HepG2 (cell line): ENCODE results near the gene TFB1M. TPM values are rescaled to one million over a fixed set of nuclear protein-coding genes. Genes with fewer than 3 reads are reported as not detected.

Experiments used
- ATAC-seq: fragments of 200-7000 bp; cut with Tn5 transposase; 3 replicates; pipeline ENCODE4 v1.9.1; 2020; ENCODE audit warnings: mild to moderate bottlenecking, moderate library complexity
- BruUV-seq: library from RNA; stranded (reverse); fragments of 400-500 nt; replicated peaks from 2 replicates; lab custom pipeline; 2021; lab: Mats Ljungman, UMichigan
- CTCF ChIA-PET: fragments of 300-600 bp; formaldehyde crosslinking; extraction: SDS; loops from one replicate; lab custom pipeline; 2021; ENCODE audit warnings: low total read pairs, inconsistent platforms, low intra/inter-chr PET ratio; lab: Yijun Ruan, JAX
- POLR2A ChIA-PET: fragments of 350-600 bp; sonication (Branson Sonifier 250); formaldehyde crosslinking; loops from one replicate; lab custom pipeline; 2020; ENCODE audit warnings: antibody characterized with exemption, inconsistent platforms; lab: Yijun Ruan, JAX
- DNase-seq: peaks from one replicate; pipeline ENCODE4 v3.0.0-alpha.2; 2015; ENCODE audit warnings: low spot score
- FAIRE-seq: peaks from 3 replicates; lab custom pipeline; 2011; peaks lifted over from hg19 to GRCh38; lab: Jason Lieb, UNC
- H2AFZ ChIP-seq: one replicate; pipeline ENCODE4 v1.6.1; 2011; ENCODE audit warnings: low read length, inconsistent platforms
- H3K27ac ChIP-seq: fragments of 300-600 bp; 3 replicates; pipeline ENCODE4 v1.8.0; 2011; ENCODE audit warnings: mixed run types, mild to moderate bottlenecking, mixed read lengths, low read length, inconsistent platforms; ENCODE audit not compliant: insufficient read depth; ENCODE audit errors: extremely low read length
- H3K27me3 ChIP-seq, 2 experiments: fragments of 200-600 bp in 1 of 2; 2 replicates in 1 of 2; 3 replicates in 1 of 2; pipeline versions ENCODE4 v1.6.0 to v1.8.0; 2011; ENCODE audit warnings: low read length in 2 of 2, mild to moderate bottlenecking in 2 of 2, moderate library complexity in 2 of 2, inconsistent platforms in 1 of 2; ENCODE audit not compliant: insufficient read depth in 2 of 2, control insufficient read depth in 1 of 2
- H3K36me3 ChIP-seq, 2 experiments: fragments of 200-600 bp in 1 of 2; replicated peaks in 1 of 2; 2 replicates in 1 of 2; 3 replicates in 1 of 2; pipeline versions ENCODE4 v1.5.1 to v1.8.0; 2011; ENCODE audit warnings: low read length in 2 of 2, inconsistent platforms in 1 of 2; ENCODE audit not compliant: insufficient read depth in 2 of 2, control insufficient read depth in 1 of 2
- H3K4me1 ChIP-seq: 2 replicates; pipeline ENCODE4 v1.5.1; 2012; ENCODE audit warnings: low read length, inconsistent platforms; ENCODE audit not compliant: insufficient read depth
- H3K4me2 ChIP-seq: 2 replicates; pipeline ENCODE4 v1.6.0; 2011; ENCODE audit warnings: low read depth, low read length, inconsistent platforms
- H3K4me3 ChIP-seq, 3 experiments: fragments of 200-600 bp in 1 of 3; sonication (generic), shearing (Covaris generic) in 1 of 3; replicated peaks in 1 of 3; 2 replicates each; pipeline ENCODE4 v1.5.1; 2011 to 2016; ENCODE audit warnings: low read length in 3 of 3, inconsistent platforms in 2 of 3, low read depth in 2 of 3, mild to moderate bottlenecking in 2 of 3, control low read depth in 1 of 3, mixed read lengths in 1 of 3; ENCODE audit not compliant: insufficient read depth in 1 of 3
- H3K79me2 ChIP-seq: one replicate; pipeline ENCODE4 v1.6.1; 2011; ENCODE audit warnings: low read length, inconsistent platforms; ENCODE audit not compliant: insufficient read depth
- H3K9ac ChIP-seq: 2 replicates; pipeline ENCODE4 v1.6.0; 2011; ENCODE audit warnings: mild to moderate bottlenecking, low read depth, low read length, inconsistent platforms; ENCODE audit not compliant: insufficient read depth
- H3K9me3 ChIP-seq: 2 replicates; pipeline ENCODE4 v1.5.1; 2012; ENCODE audit warnings: mild to moderate bottlenecking, low read length
- H4K20me1 ChIP-seq: 2 replicates; pipeline ENCODE4 v1.6.0; 2011; ENCODE audit warnings: inconsistent platforms, mild to moderate bottlenecking, low read length, moderate library complexity; ENCODE audit not compliant: insufficient read depth
- ATF5 ChIP-seq: sonication (generic); formaldehyde crosslinking; IDR thresholded peaks from 2 replicates; pipeline ENCODE4 v1.4.0; 2020; ENCODE audit warnings: mild to moderate bottlenecking, low read depth, missing genetic modification reagents
- BHLHE40 ChIP-seq: IDR thresholded peaks from 2 replicates; pipeline ENCODE4 v1.6.1; 2011; ENCODE audit warnings: low read length, improper control_type of control experiment
- CEBPB ChIP-seq: IDR thresholded peaks from 2 replicates; pipeline ENCODE4 v1.6.1; 2011; ENCODE audit warnings: low read depth, low read length, improper control_type of control experiment, borderline replicate concordance
- FOSL2 ChIP-seq: sonication (generic); formaldehyde crosslinking; IDR thresholded peaks from 2 replicates; pipeline ENCODE4 v1.4.0; 2020; ENCODE audit warnings: missing genetic modification reagents
- FOXA1 ChIP-seq, 2 experiments: fragments of 450-650 bp in 1 of 2; sonication (generic) in 1 of 2; formaldehyde crosslinking in 1 of 2; IDR thresholded peaks; 2 replicates each; pipeline versions ENCODE4 v1.4.0 to v1.6.1; 2016 to 2020; ENCODE audit warnings: missing genetic modification reagents in 1 of 2
- MAFF ChIP-seq: IDR thresholded peaks from 2 replicates; pipeline ENCODE4 v1.6.1; 2011; ENCODE audit warnings: low read depth, low read length, improper control_type of control experiment
- RARA ChIP-seq: IDR thresholded peaks from 2 replicates; pipeline ENCODE4 v1.6.1; 2016; ENCODE audit warnings: missing genetic modification reagents, missing compliant biosample characterization
- SAP130 ChIP-seq: IDR thresholded peaks from 2 replicates; pipeline ENCODE4 v1.6.1; 2016; ENCODE audit warnings: low read depth
- TOPORS ChIP-seq: sonication (generic); formaldehyde crosslinking; IDR thresholded peaks from 2 replicates; pipeline ENCODE4 v1.8.0; 2023; ENCODE audit warnings: mild to moderate bottlenecking, missing genetic modification reagents
- WIZ ChIP-seq: sonication (generic); formaldehyde crosslinking; IDR thresholded peaks from 2 replicates; pipeline ENCODE4 v1.5.1; 2020; ENCODE audit warnings: mild to moderate bottlenecking, missing genetic modification reagents
- ZMYM4 ChIP-seq: sonication (generic); formaldehyde crosslinking; IDR thresholded peaks from 2 replicates; pipeline ENCODE4 v1.8.1; 2023; ENCODE audit warnings: mild to moderate bottlenecking, missing genetic modification reagents
- WGBS: methylation state at CpG from one replicate; pipeline ENCODE4 v1.1.6; 2017; ENCODE audit warnings: low lambda C conversion rate; 5-methylcytosine and 5-hydroxymethylcytosine counted together
- in situ Hi-C: cut with HindIII; loops from 2 replicates; pipeline ENCODE4 v1.10.0; 2017; ENCODE audit warnings: low pct_unique_long_range_greater_than_20kb; ENCODE audit not compliant: extremely low pct_ligation_motif_present
- intact Hi-C: fragments of 100-400 bp; cut with micrococcal nuclease; formaldehyde crosslinking; loops from one replicate; pipeline ENCODE4 v1.10.0; 2022; ENCODE audit not compliant: unreplicated experiment
- polyA plus RNA-seq, 8 experiments: library from polyadenylated mRNA; depleted of rRNA in 3 of 8; stranded (reverse) in 7 of 8; unstranded in 1 of 8; fragments of >200 nt; fragmentation: Illumina TruSeq in 4 of 8; extraction: Trizol in 4 of 8; gene quantifications; 2 replicates each; pipeline versions ENCODE4 v1.2.1 to v1.2.3, GENCODE V29; 2011 to 2016; ENCODE audit warnings: low read depth in 4 of 8, missing spikeins in 1 of 8, mixed read lengths in 1 of 8; ENCODE audit not compliant: insufficient read depth in 1 of 8
- total RNA-seq, 5 experiments: library from RNA; depleted of rRNA; stranded (reverse); fragments of >200 nt; fragmentation: Illumina TruSeq; extraction: Trizol; gene quantifications; 2 replicates each; pipeline ENCODE4 v1.2.3, GENCODE V29; 2016; ENCODE audit warnings: low read depth in 1 of 5
- TF ChIP-seq, protein P1 (sequence below): IDR thresholded peaks from 2 replicates; pipeline ENCODE4 v1.4.0; 2020; ENCODE audit warnings: mild to moderate bottlenecking, missing genetic modification reagents
- TF ChIP-seq, protein P2 (sequence below): sonication (generic); formaldehyde crosslinking; IDR thresholded peaks from 2 replicates; pipeline ENCODE4 v1.8.1; 2023; ENCODE audit warnings: mild to moderate bottlenecking, moderate library complexity, missing genetic modification reagents

Gene TFB1M
- total and polyA plus RNA-seq, 2 of the 13 experiments (the other 11 are each of a cell fraction or from before 2014, with no cell fraction given) = 91.4 to 122 TPM

DNA sequence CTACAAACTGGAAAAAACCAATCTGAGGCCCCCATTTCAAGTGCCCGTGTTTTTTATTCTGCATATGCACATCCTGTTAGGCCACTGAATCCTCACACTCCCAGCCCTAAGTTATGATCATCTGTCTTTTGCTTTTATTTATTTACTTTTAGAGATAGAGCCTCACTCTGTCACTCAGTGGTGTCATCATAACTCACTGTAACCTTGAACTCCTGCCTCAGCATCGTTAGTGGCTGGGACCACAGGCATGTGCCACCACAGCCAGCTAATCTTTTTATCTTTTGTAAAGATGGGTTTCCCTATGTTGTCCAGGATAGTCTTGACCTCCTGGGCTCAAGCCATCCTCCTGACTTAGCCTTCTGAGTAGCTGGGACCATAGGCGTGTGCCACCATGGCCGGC lies 80.1 kb downstream of the TFB1M start:
- Histone ChIP-seq H3K4me2 (no peak overlapping the region), H3K4me3 (no peak overlapping the region), H3K27me3 (no peaks in the 10 kb centered on the region), H3K79me2 (no peaks in the 10 kb centered on the region), H4K20me1 (no peaks in the 10 kb centered on the region), H3K36me3 (no peaks in the 10 kb centered on the region), H3K9ac (no peak overlapping the region), H3K4me1 (0 out of 2 replicates have a peak, but pooled peaks cover 5% of the 10 kb centered on the region), H3K27ac (no peak overlapping the region), H3K9me3 (peaks cover 7% of the 10 kb centered on the region; the same call in 1 of the 2 replicates), H2AFZ (no peak overlapping the region)
- peak; percentile 46; the same call in 2 of the 3 replicates for ATAC-seq
- ChIA-PET CTCF (no interaction called here), POLR2A (interaction anchor here (1.2 kb wide), 1 partner anchor 12 kb away, joined by 7 read pairs; no protein-coding TSS in a partner anchor)
- no TSS peak for BruUV-seq
- DNase-seq = peak; percentile 53
- no peak for FAIRE-seq
- WGBS = 64% methylated on average over 3 of the region's 4 CpGs
- TF ChIP-seq FOSL2 = peak; percentile 41; the same call in 1 of the 2 replicates
- TF ChIP-seq BHLHE40 = 0 out of 2 replicates have a peak, but pooled peaks have one; percentile 17
- no peak for TF ChIP-seq WIZ (CRISPR knock-in tag)
- TF ChIP-seq ZMYM4 (CRISPR knock-in tag) = 0 out of 2 replicates have a peak, but pooled peaks have one; percentile 11
- TF ChIP-seq, protein P1, sequence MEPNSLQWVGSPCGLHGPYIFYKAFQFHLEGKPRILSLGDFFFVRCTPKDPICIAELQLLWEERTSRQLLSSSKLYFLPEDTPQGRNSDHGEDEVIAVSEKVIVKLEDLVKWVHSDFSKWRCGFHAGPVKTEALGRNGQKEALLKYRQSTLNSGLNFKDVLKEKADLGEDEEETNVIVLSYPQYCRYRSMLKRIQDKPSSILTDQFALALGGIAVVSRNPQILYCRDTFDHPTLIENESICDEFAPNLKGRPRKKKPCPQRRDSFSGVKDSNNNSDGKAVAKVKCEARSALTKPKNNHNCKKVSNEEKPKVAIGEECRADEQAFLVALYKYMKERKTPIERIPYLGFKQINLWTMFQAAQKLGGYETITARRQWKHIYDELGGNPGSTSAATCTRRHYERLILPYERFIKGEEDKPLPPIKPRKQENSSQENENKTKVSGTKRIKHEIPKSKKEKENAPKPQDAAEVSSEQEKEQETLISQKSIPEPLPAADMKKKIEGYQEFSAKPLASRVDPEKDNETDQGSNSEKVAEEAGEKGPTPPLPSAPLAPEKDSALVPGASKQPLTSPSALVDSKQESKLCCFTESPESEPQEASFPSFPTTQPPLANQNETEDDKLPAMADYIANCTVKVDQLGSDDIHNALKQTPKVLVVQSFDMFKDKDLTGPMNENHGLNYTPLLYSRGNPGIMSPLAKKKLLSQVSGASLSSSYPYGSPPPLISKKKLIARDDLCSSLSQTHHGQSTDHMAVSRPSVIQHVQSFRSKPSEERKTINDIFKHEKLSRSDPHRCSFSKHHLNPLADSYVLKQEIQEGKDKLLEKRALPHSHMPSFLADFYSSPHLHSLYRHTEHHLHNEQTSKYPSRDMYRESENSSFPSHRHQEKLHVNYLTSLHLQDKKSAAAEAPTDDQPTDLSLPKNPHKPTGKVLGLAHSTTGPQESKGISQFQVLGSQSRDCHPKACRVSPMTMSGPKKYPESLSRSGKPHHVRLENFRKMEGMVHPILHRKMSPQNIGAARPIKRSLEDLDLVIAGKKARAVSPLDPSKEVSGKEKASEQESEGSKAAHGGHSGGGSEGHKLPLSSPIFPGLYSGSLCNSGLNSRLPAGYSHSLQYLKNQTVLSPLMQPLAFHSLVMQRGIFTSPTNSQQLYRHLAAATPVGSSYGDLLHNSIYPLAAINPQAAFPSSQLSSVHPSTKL (CRISPR knock-in tag) = peak; percentile 41; the same call in 1 of the 2 replicates
- 0 out of 2 replicates have a peak, but pooled peaks have one; percentile 15 for TF ChIP-seq MAFF
- peak; percentile 28; the same call in 1 of the 2 replicates for TF ChIP-seq SAP130 (CRISPR knock-in tag)
- no peak for TF ChIP-seq ATF5 (CRISPR knock-in tag)
- TF ChIP-seq, protein P2, sequence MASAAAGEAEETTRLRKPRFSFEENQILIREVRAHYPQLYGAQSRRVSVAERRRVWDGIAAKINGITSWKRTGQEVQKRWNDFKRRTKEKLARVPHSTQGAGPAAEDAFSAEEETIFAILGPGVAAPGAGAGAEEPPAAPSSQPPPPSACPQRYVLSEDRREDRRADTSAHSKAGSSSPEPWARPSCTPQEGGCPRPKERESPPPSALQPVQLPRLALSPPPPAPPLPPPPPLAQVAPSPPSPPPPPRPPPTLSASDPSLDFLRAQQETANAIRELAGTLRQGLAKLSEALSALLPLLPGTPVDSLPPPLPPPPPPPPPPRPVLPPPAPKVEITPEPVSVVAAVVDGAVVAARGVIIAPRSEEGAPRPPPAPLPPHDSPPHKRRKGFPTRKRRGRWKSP = no peak
- no peak for TF ChIP-seq TOPORS (CRISPR knock-in tag)
- TF ChIP-seq FOXA1 (IDR thresholded peaks at IDR 0.05) = no peak
- TF ChIP-seq FOXA1 (CRISPR knock-in tag; IDR thresholded peaks at IDR 0.05) = 0 out of 2 replicates have a peak, but pooled peaks have one; percentile 7
- TF ChIP-seq RARA (CRISPR knock-in tag) = peak; percentile 77
- TF ChIP-seq CEBPB = peak; percentile 5; the same call in 1 of the 2 replicates
- in situ Hi-C loops = no loop called here
- intact Hi-C loops = no loop called here
